A549 (cell line): ENCODE measurements around the gene MC2R.

Experiments
- BCL3 ChIP-seq: fragments of >200 bp; sonication (Bioruptor Twin); formaldehyde crosslinking; IDR thresholded peaks from 3 replicates; pipeline ENCODE4 v1.6.1; 2016
- CTCF ChIP-seq: fragments of >200 bp; sonication (Bioruptor Twin); formaldehyde crosslinking; IDR thresholded peaks from 3 replicates; pipeline ENCODE4 v1.5.1; 2016
- EP300 ChIP-seq, 2 experiments: fragments of >200 bp; sonication (Bioruptor Twin); formaldehyde crosslinking; IDR thresholded peaks; 2 replicates in 1 of 2; 3 replicates in 1 of 2; pipeline ENCODE4 v1.6.1; 2016 to 2017
- JUNB ChIP-seq: fragments of >200 bp; sonication (Bioruptor Twin); formaldehyde crosslinking; IDR thresholded peaks from 2 replicates; pipeline ENCODE4 v1.6.1; 2016
- MAFK ChIP-seq: fragments of 450-650 bp; IDR thresholded peaks from 2 replicates; pipeline ENCODE4 v1.6.1; 2014; ENCODE audit not compliant: partially characterized antibody
- MAZ ChIP-seq: fragments of 150-350 bp; IDR thresholded peaks from 2 replicates; pipeline ENCODE4 v1.6.1; 2014; ENCODE audit warnings: antibody characterized with exemption, low read depth, low read length, borderline replicate concordance
- PBX3 ChIP-seq: IDR thresholded peaks from 2 replicates; pipeline ENCODE4 v1.6.1; 2012
- POLR2A ChIP-seq: IDR thresholded peaks from 2 replicates; pipeline ENCODE4 v1.6.1; 2012; ENCODE audit warnings: mild to moderate bottlenecking, low read length
- RAD21 ChIP-seq, 2 experiments: fragments of >200 bp in 1 of 2; sonication (Bioruptor Twin) in 1 of 2; formaldehyde crosslinking in 1 of 2; IDR thresholded peaks in 1 of 2; conservative IDR thresholded peaks in 1 of 2; 2 replicates in 1 of 2; 3 replicates in 1 of 2; pipeline ENCODE4 v1.6.1; 2012 to 2018; ENCODE audit warnings: inconsistent platforms in 1 of 2
- RFX5 ChIP-seq: fragments of 450-650 bp; IDR thresholded peaks from 2 replicates; pipeline ENCODE4 v1.7.1; 2014; ENCODE audit warnings: antibody characterized with exemption, mild to moderate bottlenecking, moderate library complexity
- RNF2 ChIP-seq: fragments of 200-600 bp; sonication (generic); IDR thresholded peaks from 2 replicates; pipeline ENCODE4 v1.6.1; 2016; ENCODE audit warnings: low read depth, mild to moderate bottlenecking, antibody characterized with exemption, moderate library complexity, borderline replicate concordance

- TF ChIP-seq RFX5, result no peak
- TF ChIP-seq CTCF, result no peak
- no peak for TF ChIP-seq POLR2A
- TF ChIP-seq MAFK, result no peak
- TF ChIP-seq BCL3, result no peak
- no peak for TF ChIP-seq PBX3
- TF ChIP-seq EP300 (IDR thresholded peaks at IDR 0.05), result no peak
- TF ChIP-seq RAD21 (conservative IDR thresholded peaks at IDR 0.05 in 1 of 2, IDR thresholded peaks at IDR 0.05 in 1 of 2), result no peak
- TF ChIP-seq MAZ, result no peak
- no peak for TF ChIP-seq JUNB
- no peak for TF ChIP-seq RNF2
These were observed 30.5 kb upstream of the MC2R start for GRCh38 chr18:13945811-13946210.
